Neural progenitor cell (in vitro differentiated cells): Measurements from ENCODE around the gene TSPYL1. TPM values are rescaled to one million over a fixed set of nuclear protein-coding genes. Genes with fewer than 3 reads are reported as not detected.
"Not testable (repeated sequence)": the region's sequence is repeated elsewhere in the genome, so short reads cannot be mapped to it uniquely, and the experiment has no call there.

Experiments
- DNase-seq: peaks from one replicate; pipeline ENCODE4 v3.0.0-alpha.2; 2016; ENCODE audit warnings: low spot score
- H2AFZ ChIP-seq: fragments of 200-600 bp; sonication (generic); replicated peaks from 2 replicates; pipeline ENCODE4 v1.6.1; 2016; ENCODE audit warnings: antibody characterized with exemption
- H3F3A ChIP-seq: fragments of 200-600 bp; sonication (generic); 2 replicates; pipeline ENCODE4 v1.6.1; 2016; ENCODE audit warnings: antibody characterized with exemption, low read depth
- H3K27ac ChIP-seq: fragments of 200-600 bp; sonication (generic); 2 replicates; pipeline ENCODE4 v1.5.1; 2016; ENCODE audit warnings: mild to moderate bottlenecking
- H3K27me3 ChIP-seq: fragments of 200-600 bp; sonication (generic); 2 replicates; pipeline ENCODE4 v1.6.1; 2016; ENCODE audit warnings: mild to moderate bottlenecking, moderate library complexity
- H3K36me3 ChIP-seq: fragments of 200-600 bp; sonication (generic); 2 replicates; pipeline ENCODE4 v1.5.1; 2016
- H3K4me1 ChIP-seq: fragments of 200-600 bp; sonication (generic); 2 replicates; pipeline ENCODE4 v1.6.1; 2016; ENCODE audit warnings: mixed run types
- H3K4me2 ChIP-seq: fragments of 200-600 bp; sonication (generic); 2 replicates; pipeline ENCODE4 v1.6.1; 2016
- H3K4me3 ChIP-seq: fragments of 200-600 bp; sonication (generic); 2 replicates; pipeline ENCODE4 v1.5.1; 2016
- H3K79me2 ChIP-seq: fragments of 200-600 bp; sonication (generic); 2 replicates; pipeline ENCODE4 v1.6.1; 2016; ENCODE audit warnings: low read depth
- H3K9ac ChIP-seq: fragments of 200-600 bp; sonication (generic); 2 replicates; pipeline ENCODE4 v1.6.1; 2016
- H3K9me3 ChIP-seq: fragments of 200-600 bp; sonication (generic); 2 replicates; pipeline ENCODE4 v1.5.1; 2016; ENCODE audit warnings: low read depth
- H4K20me1 ChIP-seq: fragments of 200-600 bp; sonication (generic); 2 replicates; pipeline ENCODE4 v1.6.1; 2016; ENCODE audit warnings: low read depth
- H3K27ac Mint-ChIP-seq: 3 replicates; pipeline ENCODE4 v1.8.0; 2021; ENCODE audit warnings: mixed read lengths
- H3K27me3 Mint-ChIP-seq: 2 replicates; pipeline ENCODE4 v1.8.0; 2022; ENCODE audit warnings: low read depth, mild to moderate bottlenecking, inconsistent platforms, moderate library complexity, mixed read lengths; ENCODE audit not compliant: insufficient read depth
- H3K36me3 Mint-ChIP-seq: 3 replicates; pipeline ENCODE4 v1.8.0; 2021; ENCODE audit warnings: mixed read lengths
- H3K4me1 Mint-ChIP-seq: 3 replicates; pipeline ENCODE4 v1.8.0; 2021; ENCODE audit warnings: mixed read lengths
- H3K4me3 Mint-ChIP-seq: 3 replicates; pipeline ENCODE4 v1.8.0; 2021; ENCODE audit warnings: mild to moderate bottlenecking, moderate library complexity, mixed read lengths
- H3K9me3 Mint-ChIP-seq: 3 replicates; pipeline ENCODE4 v1.8.0; 2020; ENCODE audit warnings: mixed read lengths
- CTCF ChIP-seq: fragments of 200-600 bp; sonication (generic); IDR thresholded peaks from 2 replicates; pipeline ENCODE4 v1.5.1; 2017; ENCODE audit warnings: antibody characterized with exemption, mild to moderate bottlenecking
- EZH2 ChIP-seq: fragments of 200-600 bp; sonication (generic); IDR thresholded peaks from 2 replicates; pipeline ENCODE4 v1.6.1; 2017; ENCODE audit warnings: antibody characterized with exemption, mild to moderate bottlenecking, moderate library complexity
- EZH2phosphoT487 ChIP-seq: fragments of 200-600 bp; sonication (generic); IDR thresholded peaks from 2 replicates; pipeline ENCODE4 v1.6.1; 2017; ENCODE audit warnings: antibody characterized with exemption
- total RNA-seq: library from RNA; depleted of rRNA; stranded (reverse); fragments of >200 nt; gene quantifications from 2 replicates; pipeline ENCODE4 v1.2.3, GENCODE V29; 2015; ENCODE audit warnings: low replicate concordance

The TSPYL1 gene
- total RNA-seq, 1 donor from 2014 or later = 63.0 TPM

- DNase-seq = no peak
- Histone ChIP-seq H4K20me1 (no peaks in the 10 kb centered on the region), H3F3A (no peaks in the 10 kb centered on the region), H3K9me3 (no peaks in the 10 kb centered on the region), H3K36me3 (no peaks in the 10 kb centered on the region), H3K4me1 (peaks cover 23% of the 10 kb centered on the region), H3K9ac (no peak overlapping the region), H2AFZ (no peak overlapping the region), H3K27ac (no peak overlapping the region), H3K27me3 (no peaks in the 10 kb centered on the region), H3K79me2 (no peaks in the 10 kb centered on the region), H3K4me2 (no peak overlapping the region), H3K4me3 (no peak overlapping the region)
- H3K27ac Mint-ChIP-seq = peak overlapping the region; percentile 95
- H3K4me3 Mint-ChIP-seq = peak overlapping the region; percentile 69
- peaks cover 7% of the 10 kb centered on the region for H3K36me3 Mint-ChIP-seq
- H3K27me3 Mint-ChIP-seq = no peaks in the 10 kb centered on the region
- H3K9me3 Mint-ChIP-seq = peaks cover 12% of the 10 kb centered on the region
- no peak for TF ChIP-seq EZH2phosphoT487
- TF ChIP-seq CTCF = no peak
- no peak for TF ChIP-seq EZH2
- peaks cover 48% of the 10 kb centered on the region for H3K4me1 Mint-ChIP-seq
Measured at GRCh38 chr6:116327803-116328527, 48.2 kb upstream of the TSPYL1 start.

GRCh38 chr6:116326996-116327395 is 47.3 kb upstream of the TSPYL1 start:
- Mint-ChIP-seq H3K4me1 (peaks cover 54% of the 10 kb centered on the region), H3K36me3 (peaks cover 7% of the 10 kb centered on the region), H3K9me3 (peaks cover 12% of the 10 kb centered on the region), H3K27me3 (no peaks in the 10 kb centered on the region), H3K27ac (peak overlapping the region; percentile 95), H3K4me3 (peak overlapping the region; percentile 69)
- Histone ChIP-seq H2AFZ (no peak overlapping the region), H4K20me1 (no peaks in the 10 kb centered on the region), H3K4me3 (no peak overlapping the region), H3K79me2 (no peaks in the 10 kb centered on the region), H3K27me3 (no peaks in the 10 kb centered on the region), H3K4me2 (no peak overlapping the region), H3K36me3 (no peaks in the 10 kb centered on the region), H3K4me1 (peaks cover 23% of the 10 kb centered on the region), H3K9ac (no peak overlapping the region), H3K9me3 (no peaks in the 10 kb centered on the region), H3K27ac (no peak overlapping the region), H3F3A (no peaks in the 10 kb centered on the region)
- TF ChIP-seq EZH2phosphoT487 (no peak), EZH2 (no peak), CTCF (no peak)
- DNase-seq = no peak

GRCh38 chr6:116326181-116326671 is 46.5 kb upstream of the TSPYL1 start:
- peaks cover 57% of the 10 kb centered on the region for H3K4me1 Mint-ChIP-seq
- DNase-seq = no peak
- no peak overlapping the region for H3K4me3 Mint-ChIP-seq
- H3K9me3 Mint-ChIP-seq = peaks cover 9% of the 10 kb centered on the region
- Histone ChIP-seq H2AFZ (no peak overlapping the region), H4K20me1 (no peaks in the 10 kb centered on the region), H3K9me3 (no peaks in the 10 kb centered on the region), H3K27ac (no peak overlapping the region), H3K9ac (no peak overlapping the region), H3K27me3 (no peaks in the 10 kb centered on the region), H3K4me3 (no peak overlapping the region), H3K4me2 (no peak overlapping the region), H3K79me2 (no peaks in the 10 kb centered on the region), H3K4me1 (peaks cover 23% of the 10 kb centered on the region), H3F3A (no peaks in the 10 kb centered on the region), H3K36me3 (no peaks in the 10 kb centered on the region)
- H3K27me3 Mint-ChIP-seq = no peaks in the 10 kb centered on the region
- H3K27ac Mint-ChIP-seq = peak overlapping the region; percentile 95
- TF ChIP-seq EZH2 (no peak), CTCF (no peak), EZH2phosphoT487 (no peak)
- H3K36me3 Mint-ChIP-seq = peaks cover 10% of the 10 kb centered on the region

GRCh38 chr6:116325634-116326132 is 46.0 kb upstream of the TSPYL1 start:
- H3K36me3 Mint-ChIP-seq = peaks cover 10% of the 10 kb centered on the region
- not testable (repeated sequence) for H2AFZ ChIP-seq, H3K27ac Mint-ChIP-seq, H3K27me3 Mint-ChIP-seq, H3K4me3 Mint-ChIP-seq, H3K27ac ChIP-seq, H3K79me2 ChIP-seq, H3K9ac ChIP-seq, H3F3A ChIP-seq, H4K20me1 ChIP-seq, H3K9me3 Mint-ChIP-seq, H3K4me3 ChIP-seq, H3K9me3 ChIP-seq, H3K4me2 ChIP-seq, H3K27me3 ChIP-seq, H3K36me3 ChIP-seq
- peaks cover 57% of the 10 kb centered on the region for H3K4me1 Mint-ChIP-seq
- peak; percentile 1 for DNase-seq
- peaks cover 23% of the 10 kb centered on the region for H3K4me1 ChIP-seq
